Fibroblast of skin of back (primary cell): ENCODE measurements around the gene NDRG2.
"Not testable (repeated sequence)": the region's sequence is repeated elsewhere in the genome, so short reads cannot be mapped to it uniquely, and the experiment has no call there.

Experiments used
- DNase-seq: peaks from one replicate; pipeline ENCODE4 v3.0.0-alpha.2; 2013

The NDRG2 gene

DNA sequence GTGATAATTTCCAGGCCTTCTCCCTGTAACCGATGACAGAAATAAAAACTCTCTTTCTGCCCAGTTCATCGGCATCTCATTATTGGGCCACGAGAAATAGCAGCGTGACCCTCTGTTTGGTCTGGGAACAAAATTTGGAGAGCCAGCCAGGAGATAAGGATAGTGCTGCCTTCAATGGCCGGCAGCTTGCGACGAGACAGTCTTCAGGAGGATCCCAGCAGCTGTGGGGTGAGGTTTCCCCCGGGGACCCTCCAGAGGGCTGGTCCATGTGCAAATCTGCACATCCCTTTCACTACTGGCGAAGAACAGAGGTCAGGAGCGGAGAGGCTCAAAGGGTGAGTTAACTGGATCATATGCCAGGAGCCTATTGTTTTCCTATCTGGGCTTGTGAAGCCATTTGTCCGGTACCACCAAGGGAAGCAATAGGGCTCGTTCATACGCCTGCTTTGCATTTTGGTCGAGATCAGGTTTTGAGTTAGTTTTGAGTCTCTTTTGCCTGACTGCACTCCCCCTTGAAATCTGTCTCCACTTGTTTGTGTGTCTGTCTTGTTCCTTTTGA lies 21.0 kb downstream of the NDRG2 start:
- no peak for DNase-seq

- DNase-seq = no peak
Measured at GRCh38 chr14:21001218-21001617, 23.6 kb downstream of the NDRG2 start.

DNA sequence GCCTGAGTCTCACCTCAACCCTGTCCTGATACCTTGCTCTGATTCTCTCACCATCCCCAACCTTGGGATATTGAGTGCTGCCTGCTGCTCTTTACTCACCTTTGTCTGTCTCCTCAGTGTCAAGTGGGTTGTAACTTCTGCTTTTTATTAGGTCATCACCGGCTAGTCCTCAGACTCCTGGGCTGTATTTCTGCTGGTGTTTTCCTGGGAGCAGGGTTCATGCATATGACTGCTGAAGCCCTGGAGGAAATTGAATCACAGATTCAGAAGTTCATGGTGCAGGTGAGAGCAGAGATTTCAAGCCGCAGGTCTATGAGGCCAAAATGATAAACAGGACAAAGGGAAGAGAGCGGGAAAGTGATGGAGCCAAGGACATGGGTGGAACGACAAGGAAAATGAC lies 25.3 kb downstream of the NDRG2 start:
- DNase-seq = no peak

DNA sequence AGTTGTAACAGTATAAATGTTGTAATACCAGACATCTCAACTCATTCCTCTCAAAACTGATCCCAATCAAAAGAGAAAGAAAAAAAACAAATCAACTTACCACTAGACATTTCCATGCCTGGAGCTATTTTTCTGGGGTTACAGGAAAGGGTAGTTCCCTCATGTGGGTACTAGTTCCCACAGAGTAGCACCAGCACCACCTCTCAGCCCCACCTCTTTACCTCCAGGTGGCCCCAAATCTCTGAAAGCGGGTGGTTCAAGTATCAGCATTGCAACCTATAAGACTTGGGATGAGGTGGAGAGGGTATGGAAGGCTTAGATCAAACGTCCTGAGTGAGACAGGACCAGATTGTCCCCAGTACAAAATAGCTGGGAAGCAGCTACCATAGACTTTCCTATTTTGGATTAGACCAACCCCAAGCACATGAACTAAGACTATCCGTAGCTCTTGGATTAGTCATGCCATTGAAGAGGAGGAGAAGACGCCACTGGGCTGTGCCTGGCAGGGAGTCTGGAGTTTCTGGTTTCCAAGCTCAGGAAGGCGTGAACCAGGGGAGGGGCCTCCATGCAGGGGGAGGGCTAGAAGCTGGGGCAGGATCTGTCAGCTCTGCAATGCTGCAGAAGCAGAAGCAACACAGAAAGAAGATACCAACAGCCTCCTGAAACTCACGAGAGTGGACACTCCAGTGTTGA lies 26.0 kb downstream of the NDRG2 start, which contains the start of gene SLC39A2:
TSS of gene SLC39A2 (plus strand) at position 620 of the 693 bp plus-strand sequence. CDS start 154 bp downstream, outside the sequence.
- DNase-seq = peak; percentile 82

GRCh38 chr14:20998139-20998538 lies 26.7 kb downstream of the NDRG2 start:
- no peak for DNase-seq

- DNase-seq = no peak
Measured at GRCh38 chr14:20997564-20997963, 27.3 kb downstream of the NDRG2 start.

DNA sequence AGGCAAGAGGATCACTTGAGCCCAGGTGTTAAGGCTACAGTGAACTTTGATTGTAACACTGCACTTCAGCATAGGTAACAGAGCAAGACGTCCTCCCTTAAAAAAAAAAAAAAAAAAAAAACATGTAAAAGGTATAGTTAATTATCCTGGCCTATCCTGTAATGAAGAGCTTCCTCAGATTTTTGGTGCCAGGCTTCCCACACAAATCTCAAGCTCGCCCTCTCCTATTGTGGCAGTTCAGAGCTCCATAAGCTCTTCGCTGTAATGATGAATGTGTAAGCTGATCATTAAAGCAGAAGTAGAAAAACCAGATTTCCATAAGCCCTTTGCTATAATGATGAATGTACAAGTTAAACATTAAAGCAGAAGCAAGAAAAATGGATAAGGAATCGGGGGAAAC lies 27.7 kb downstream of the NDRG2 start:
- DNase-seq = no peak

- DNase-seq = no peak
Measured at GRCh38 chr14:20996521-20996920, 28.3 kb downstream of the NDRG2 start.

- peak; percentile 99 for DNase-seq
Measured at GRCh38 chr14:20989787-20990600, 34.9 kb downstream of the NDRG2 start, which contains the start of gene METTL17. Gene METTL17 (plus strand): TSS chr14:20989980. CDS start chr14:20990003, 23 bp downstream.

DNA sequence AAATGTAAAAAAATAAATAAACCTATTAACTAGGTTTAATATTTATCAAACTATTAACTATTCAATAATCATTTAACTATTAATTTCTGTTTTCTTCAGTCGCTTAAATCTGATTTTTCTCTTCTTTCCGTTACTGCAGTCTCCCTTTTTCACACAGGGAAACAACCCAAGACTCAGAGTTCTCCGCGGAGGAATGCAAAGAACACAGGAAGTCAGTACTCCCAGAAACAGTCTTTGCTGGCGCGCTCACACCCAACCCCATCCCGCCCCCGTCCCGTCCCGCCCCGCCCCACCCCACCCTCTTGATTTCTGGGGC lies 35.4 kb downstream of the NDRG2 start:
- DNase-seq = no peak

DNA sequence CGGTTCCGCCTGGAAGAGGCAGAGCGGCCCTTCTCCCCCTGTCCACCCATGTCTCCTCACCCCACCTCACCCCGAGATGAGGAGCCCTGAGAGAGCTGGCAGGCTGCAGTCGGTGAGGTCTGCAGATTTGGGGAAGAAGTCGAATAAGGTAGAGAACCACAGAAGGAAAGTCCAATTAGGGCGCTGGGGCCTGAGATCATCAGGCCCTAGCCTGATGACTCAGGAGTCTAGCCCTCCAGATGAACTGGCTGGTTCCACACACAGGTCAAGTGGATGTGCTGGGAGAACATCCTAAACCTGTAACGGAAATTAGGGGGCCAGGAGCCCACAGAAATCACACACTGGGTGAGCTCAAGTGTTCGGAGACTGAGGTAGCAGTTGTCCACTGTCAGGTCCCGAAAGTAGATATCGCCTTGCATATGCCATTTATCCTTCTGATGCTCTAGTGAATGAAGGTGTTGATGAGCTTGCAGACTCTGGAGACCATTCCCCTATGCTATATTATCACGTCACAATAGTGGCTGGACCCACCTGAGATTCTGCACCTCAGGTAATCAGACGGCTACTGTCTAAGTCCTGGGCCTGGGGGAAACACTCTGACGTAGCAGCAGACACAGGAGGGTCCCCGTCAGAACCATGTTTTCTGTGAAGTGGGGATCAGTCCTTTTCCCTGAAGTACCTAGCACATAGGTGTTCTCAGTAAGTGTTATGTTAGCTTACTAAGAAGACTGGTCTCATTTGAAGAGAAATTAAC lies 36.0 kb downstream of the NDRG2 start:
- DNase-seq = peak; percentile 18

DNA sequence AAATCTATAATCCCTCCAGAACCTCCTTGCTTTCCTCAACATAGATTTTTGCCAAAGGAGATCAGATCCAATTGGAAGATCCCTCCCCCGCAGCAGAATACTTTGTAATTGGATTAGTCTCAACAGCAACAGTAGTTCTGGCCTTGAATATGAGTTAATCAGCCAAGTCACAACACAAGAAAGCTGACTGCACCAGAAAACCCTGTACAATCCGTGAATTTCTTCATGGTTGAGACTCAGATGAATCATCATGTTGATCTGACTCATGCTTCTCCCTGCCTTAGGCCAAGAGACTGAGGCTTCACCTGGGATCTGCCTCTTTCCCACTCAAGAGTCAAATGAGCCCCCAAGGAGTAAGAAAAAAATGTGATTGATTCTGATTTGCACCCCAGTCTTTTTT lies 38.0 kb downstream of the NDRG2 start:
- peak; percentile 97 for DNase-seq

- DNase-seq = not testable (repeated sequence)
Measured at GRCh38 chr14:20985650-20986049, 39.2 kb downstream of the NDRG2 start.

DNA sequence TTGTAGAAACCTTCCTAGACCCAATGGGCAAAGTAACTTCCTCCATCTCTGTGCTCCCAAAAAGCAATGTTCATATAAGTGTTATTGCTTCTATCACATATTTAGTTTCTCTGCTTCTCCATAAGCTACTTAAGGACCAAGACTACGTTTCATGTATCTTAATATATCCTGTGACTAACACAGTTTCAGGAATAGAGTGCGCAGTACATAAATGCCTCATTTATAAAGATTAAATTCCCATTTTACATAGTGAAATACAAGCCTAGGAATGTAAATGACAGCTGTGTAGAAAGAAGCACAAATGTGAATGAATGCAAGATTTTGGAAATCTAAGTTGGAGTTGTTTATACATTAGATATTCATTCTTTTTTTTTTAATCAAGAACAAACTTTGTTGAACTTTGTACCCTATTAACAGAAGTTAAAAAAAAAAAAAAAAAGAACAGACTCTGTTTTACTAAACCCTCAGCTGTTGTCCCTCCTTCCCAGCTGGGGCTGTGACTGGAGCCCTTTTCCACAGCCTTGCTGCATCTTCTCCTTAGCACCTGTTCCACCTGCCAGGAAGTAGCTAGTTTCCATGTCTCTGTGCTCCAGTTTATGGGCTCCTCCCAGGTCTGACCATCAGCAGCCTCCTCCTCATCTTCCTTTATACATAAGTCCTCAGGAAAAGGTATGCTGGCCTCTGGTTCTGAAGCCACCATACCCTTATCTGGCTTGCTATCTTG lies 42.1 kb downstream of the NDRG2 start:
- no peak for DNase-seq

GRCh38 chr14:20980906-20981305 lies 44.0 kb downstream of the NDRG2 start:
- no peak for DNase-seq

- DNase-seq = no peak
Measured at GRCh38 chr14:20978687-20979086, 46.2 kb downstream of the NDRG2 start.

GRCh38 chr14:20976291-20976690 lies 48.6 kb downstream of the NDRG2 start:
- no peak for DNase-seq

GRCh38 chr14:20973501-20973900 lies 51.4 kb downstream of the NDRG2 start:
- DNase-seq = no peak

GRCh38 chr14:20971705-20972021 lies 53.2 kb downstream of the NDRG2 start:
- no peak for DNase-seq

DNA sequence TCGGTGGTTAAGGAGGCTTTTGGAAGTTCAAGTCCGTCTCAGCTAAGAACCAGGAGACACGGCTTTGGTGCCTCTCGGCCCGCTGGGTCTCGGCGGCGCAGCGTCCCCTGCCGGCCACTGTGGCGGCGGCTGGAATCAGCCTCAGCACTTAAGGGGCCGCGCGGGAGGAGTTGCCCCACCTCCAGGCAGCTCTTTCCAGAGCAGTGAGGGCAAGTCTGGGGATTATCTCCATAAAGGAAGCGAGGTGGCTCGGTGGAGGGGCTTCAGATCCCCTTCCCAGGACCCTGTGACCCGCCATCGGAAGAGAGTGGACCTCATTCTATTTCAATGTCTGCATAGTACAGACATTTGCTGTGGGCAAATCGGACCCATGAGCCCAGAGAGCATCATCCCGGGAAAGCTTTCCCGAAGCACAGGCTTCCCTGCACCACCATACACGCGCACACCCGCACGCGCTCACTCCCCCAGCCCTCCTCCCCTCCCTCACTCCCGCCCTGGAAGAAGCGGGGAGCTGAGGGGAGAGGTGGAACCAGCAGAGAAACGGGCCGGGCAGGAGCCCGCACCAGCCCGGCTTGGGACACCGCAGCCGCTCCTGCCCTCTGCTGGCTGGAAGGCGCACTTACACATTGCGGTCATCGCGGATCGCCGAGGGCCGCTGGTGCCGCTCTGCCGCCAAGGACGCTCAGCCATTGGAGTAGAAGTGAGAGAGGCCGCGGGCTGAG lies 53.7 kb downstream of the NDRG2 start:
- peak; percentile 83 for DNase-seq

GRCh38 chr14:20970647-20970982 lies 54.2 kb downstream of the NDRG2 start:
- no peak for DNase-seq

DNA sequence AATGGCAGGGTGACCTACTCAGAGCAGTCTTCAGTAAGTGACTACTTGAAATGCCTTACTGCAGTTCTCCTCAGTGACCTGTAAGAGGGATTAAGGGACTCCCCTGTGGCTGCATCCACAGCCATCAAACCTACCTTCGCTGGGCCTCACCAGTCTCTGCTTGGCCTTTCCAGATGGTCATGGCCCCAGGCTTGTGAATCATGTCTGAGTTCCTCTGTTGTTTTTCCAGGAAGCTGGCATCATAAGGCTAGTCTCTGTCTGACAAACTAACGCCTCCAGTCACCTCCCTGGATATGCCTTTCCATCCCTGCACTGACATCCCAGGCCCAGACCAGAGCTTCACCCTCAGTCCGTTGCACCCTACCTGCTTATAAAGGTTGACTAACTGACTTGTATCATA lies 55.5 kb downstream of the NDRG2 start:
- DNase-seq = no peak
